HFFc6 (cell line): ENCODE measurements around the gene MAP4K4. TPM values are rescaled to one million over a fixed set of nuclear protein-coding genes. Genes with fewer than 3 reads are reported as not detected.

ENCODE experiments used
- DNase-seq: peaks from one replicate; pipeline ENCODE4 v3.0.0-alpha.2; 2018
- H3K27ac Mint-ChIP-seq: 2 replicates; pipeline ENCODE4 v1.8.0; 2020; ENCODE audit warnings: mild to moderate bottlenecking, mixed read lengths
- H3K27me3 Mint-ChIP-seq: 2 replicates; pipeline ENCODE4 v1.8.0; 2021; ENCODE audit warnings: mild to moderate bottlenecking, moderate library complexity, mixed read lengths; ENCODE audit not compliant: insufficient read depth
- H3K36me3 Mint-ChIP-seq: 2 replicates; pipeline ENCODE4 v1.8.0; 2021; ENCODE audit warnings: low read depth, mixed read lengths
- H3K4me1 Mint-ChIP-seq: 2 replicates; pipeline ENCODE4 v1.8.0; 2020; ENCODE audit warnings: low read depth, mixed read lengths
- H3K4me3 Mint-ChIP-seq: 2 replicates; pipeline ENCODE4 v1.8.0; 2020; ENCODE audit warnings: mild to moderate bottlenecking, moderate library complexity, mixed read lengths
- H3K9me3 Mint-ChIP-seq: 2 replicates; pipeline ENCODE4 v1.8.0; 2020; ENCODE audit warnings: mild to moderate bottlenecking, mixed read lengths
- CTCF ChIP-seq: fragments of 200-600 bp; sonication (generic); IDR thresholded peaks from 2 replicates; pipeline ENCODE4 v1.5.0; 2021; ENCODE audit warnings: antibody characterized with exemption, mild to moderate bottlenecking
- total RNA-seq, 6 experiments: library from RNA; stranded (reverse); fragmentation: NEBNext Ultra II Directional; extraction: Animal tissue kit (Norgen Biotek cat#: 25700); gene quantifications; 2 replicates in 1 of 6; 3 replicates in 5 of 6; pipeline ENCODE4 v1.2.3, GENCODE V29; 2021

MAP4K4 gene
- total RNA-seq, 6 experiments from 2014 or later, result 103 to 124 (median 121) TPM

DNA sequence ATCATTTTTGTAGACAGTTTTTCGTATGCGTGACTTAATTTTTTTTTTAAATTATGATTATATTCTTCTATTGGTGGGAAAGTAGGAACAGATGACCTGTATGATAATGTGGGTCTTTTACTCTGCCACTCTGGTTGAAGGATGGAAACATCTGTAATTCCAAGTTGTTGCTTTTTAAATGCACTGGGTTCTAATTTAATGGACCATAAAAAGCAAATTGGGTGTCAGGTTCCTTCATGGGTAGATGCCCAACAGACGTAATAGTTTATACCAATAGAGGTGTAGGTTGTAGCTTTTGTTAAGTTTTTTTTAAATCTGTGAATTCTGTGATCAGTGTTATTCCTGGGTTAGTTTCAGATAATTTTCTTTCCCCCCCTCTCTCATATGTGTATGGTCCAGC is 117.6 kb downstream of the MAP4K4 start:
- peaks cover 12% of the 10 kb centered on the region for H3K36me3 Mint-ChIP-seq
- no peak for DNase-seq
- H3K27me3 Mint-ChIP-seq, result peaks cover 3% of the 10 kb centered on the region
- TF ChIP-seq CTCF, result no peak
- no peak overlapping the region for H3K27ac Mint-ChIP-seq
- H3K9me3 Mint-ChIP-seq, result no peaks in the 10 kb centered on the region
- no peak overlapping the region for H3K4me3 Mint-ChIP-seq
- H3K4me1 Mint-ChIP-seq, result peaks cover 87% of the 10 kb centered on the region

GRCh38 chr2:101815739-101816391 is 118.4 kb downstream of the MAP4K4 start:
- Mint-ChIP-seq H3K4me1 (peaks cover 88% of the 10 kb centered on the region), H3K9me3 (no peaks in the 10 kb centered on the region), H3K27me3 (peaks cover 3% of the 10 kb centered on the region), H3K36me3 (peaks cover 12% of the 10 kb centered on the region), H3K4me3 (peak overlapping the region; percentile 48; the same call in 1 of the 2 replicates), H3K27ac (peak overlapping the region; percentile 64)
- no peak for DNase-seq
- TF ChIP-seq CTCF, result no peak; the same call in 1 of the 2 replicates

DNA sequence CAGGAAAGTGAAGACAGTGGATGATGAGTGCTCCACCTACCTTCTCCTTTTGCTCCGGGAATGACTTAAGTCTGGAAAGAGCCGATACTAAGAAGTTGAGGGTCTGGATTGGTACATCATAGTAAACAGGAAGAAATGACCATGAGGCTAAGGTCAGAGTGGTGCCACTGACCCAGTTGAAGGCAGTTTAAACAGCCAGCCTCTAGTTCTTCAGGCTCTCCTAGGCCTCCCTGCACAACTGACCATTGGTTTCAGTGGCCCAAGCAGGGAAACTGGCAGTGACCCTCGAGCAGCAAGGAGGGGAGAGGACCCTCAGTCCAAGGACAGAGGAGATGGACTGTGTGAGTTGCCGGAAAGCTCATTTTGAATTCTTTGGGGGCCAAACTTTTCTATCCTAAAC is 119.1 kb downstream of the MAP4K4 start:
- no peak for TF ChIP-seq CTCF
- no peak for DNase-seq
- Mint-ChIP-seq H3K9me3 (no peaks in the 10 kb centered on the region), H3K36me3 (peaks cover 12% of the 10 kb centered on the region), H3K27me3 (peaks cover 3% of the 10 kb centered on the region), H3K4me3 (peak overlapping the region; percentile 48; the same call in 1 of the 2 replicates), H3K27ac (peak overlapping the region; percentile 64), H3K4me1 (peaks cover 90% of the 10 kb centered on the region)

DNA sequence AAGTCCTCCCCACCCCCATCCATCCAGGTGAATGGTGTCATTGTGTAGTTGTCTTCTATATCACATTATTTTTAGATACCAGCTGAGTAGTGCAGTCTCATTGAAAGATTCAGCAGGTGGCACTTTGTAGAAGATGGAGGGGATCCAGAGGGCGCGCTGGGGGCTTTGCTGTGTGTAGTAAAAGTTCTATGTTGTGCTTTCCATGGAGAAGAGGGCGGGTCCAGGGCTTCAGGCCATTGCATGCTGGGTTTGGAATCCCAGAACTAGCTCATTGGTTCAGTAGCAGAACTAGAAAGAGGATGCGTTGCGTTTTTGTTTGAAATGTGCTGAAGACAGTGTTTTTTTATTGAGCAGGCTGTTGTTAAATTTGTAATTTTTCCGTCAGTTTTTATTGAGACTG is 120.0 kb downstream of the MAP4K4 start:
- Mint-ChIP-seq H3K9me3 (no peaks in the 10 kb centered on the region), H3K36me3 (peaks cover 12% of the 10 kb centered on the region), H3K4me1 (peaks cover 90% of the 10 kb centered on the region), H3K27me3 (peaks cover 3% of the 10 kb centered on the region), H3K4me3 (peak overlapping the region; percentile 62), H3K27ac (peak overlapping the region; percentile 60)
- DNase-seq, result no peak
- TF ChIP-seq CTCF, result no peak

DNA sequence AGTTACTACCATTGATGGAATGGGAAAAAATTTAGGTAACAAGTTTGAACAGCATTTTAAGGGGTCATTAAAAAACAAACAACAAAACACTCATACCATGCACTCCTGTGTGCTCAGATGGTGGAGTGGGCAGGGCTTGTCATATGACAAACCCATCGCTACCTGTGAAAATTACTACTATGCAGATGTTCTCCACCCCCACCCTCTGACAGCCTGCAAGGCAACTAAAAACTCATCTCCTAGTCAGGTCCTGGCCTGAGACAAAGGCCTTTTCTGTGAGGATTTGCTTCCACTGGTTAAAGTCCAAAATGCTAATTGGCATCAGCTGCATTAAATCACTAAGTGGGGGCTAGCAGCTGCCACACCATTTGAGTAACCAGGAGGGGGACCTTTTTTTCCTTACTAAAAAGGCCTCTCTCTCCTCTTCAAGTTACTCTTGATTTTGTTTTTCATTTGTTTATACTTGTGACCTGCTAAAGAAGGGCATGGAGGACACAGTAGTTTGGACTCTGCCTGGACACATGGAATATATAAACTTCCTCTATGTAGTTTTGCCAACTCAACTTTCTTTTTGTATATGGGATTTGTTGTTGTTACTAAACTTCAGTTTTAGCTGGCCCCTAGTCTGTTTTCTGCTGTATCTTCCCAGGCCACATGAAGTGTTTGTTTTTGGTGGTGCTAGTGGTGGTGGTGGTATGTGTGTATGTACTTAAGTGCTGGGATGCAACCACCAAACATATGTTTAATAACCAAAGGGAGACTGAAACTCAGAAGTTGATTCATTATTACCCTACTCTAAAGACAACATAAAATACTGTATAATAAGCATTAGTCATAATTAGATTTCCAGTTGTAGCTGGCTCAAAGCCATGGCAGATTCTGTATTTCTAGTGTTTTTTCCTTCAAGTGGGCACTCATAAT is 121.3 kb downstream of the MAP4K4 start:
- Mint-ChIP-seq H3K27ac (peak overlapping the region; percentile 78), H3K9me3 (no peaks in the 10 kb centered on the region), H3K4me1 (peaks cover 97% of the 10 kb centered on the region), H3K4me3 (peak overlapping the region; percentile 40), H3K27me3 (peaks cover 3% of the 10 kb centered on the region), H3K36me3 (peaks cover 12% of the 10 kb centered on the region)
- DNase-seq, result peak; percentile 71
- no peak for TF ChIP-seq CTCF
